ENCODE measurements around the gene KIF26B.
A peak's percentile ranks its signal among the peaks of the same experiment; 100 is the strongest.

Gene KIF26B

DNA sequence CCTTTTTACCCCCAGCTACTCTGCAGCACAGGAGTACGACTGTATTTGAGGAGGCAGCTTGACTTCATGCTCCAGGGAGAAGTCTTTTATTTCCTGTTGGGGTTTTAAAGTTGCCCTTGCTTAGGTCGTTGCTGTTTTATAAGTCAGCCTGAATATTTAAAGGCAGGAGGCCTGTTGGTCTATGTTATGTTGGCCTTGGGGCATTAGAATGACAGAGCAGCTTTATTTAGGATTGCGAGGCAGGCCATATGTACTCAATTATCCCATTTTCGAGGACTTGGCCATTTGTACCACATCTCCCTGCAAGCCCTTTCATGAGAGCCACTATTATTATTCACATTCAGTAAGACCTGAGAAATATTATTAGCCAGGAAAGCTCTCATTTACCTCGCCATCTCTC is 47.0 kb downstream of the KIF26B start:
- DNase-seq, result peak in 1 of 10 donors; percentile 9

DNA sequence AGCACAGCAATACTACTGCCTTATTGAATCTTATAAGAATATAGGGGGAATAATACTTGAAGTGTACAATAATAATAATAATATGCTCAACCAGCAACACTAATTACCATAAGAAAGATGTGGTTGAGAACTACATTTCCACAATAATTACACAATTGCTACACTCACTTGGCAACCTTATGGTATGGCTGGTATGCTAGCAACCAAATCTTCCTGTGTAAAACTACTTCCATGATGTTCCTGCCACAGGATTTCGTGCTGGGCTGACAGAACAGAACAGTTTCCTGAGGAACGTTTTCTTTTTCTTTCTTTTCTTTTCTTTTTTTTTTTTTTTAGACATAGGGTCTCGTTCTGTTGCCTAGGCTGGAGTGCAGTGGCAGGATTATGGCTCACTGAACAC is 50.6 kb downstream of the KIF26B start:
- DNase-seq, result peak in 1 of 10 donors; percentile 21
- intact Hi-C loops (cut with DNase I), result no loop called here

More for the DNA sequence above, 47.0 kb downstream of the KIF26B start:
- intact Hi-C loops (cut with DNase I), result no loop called here

DNA sequence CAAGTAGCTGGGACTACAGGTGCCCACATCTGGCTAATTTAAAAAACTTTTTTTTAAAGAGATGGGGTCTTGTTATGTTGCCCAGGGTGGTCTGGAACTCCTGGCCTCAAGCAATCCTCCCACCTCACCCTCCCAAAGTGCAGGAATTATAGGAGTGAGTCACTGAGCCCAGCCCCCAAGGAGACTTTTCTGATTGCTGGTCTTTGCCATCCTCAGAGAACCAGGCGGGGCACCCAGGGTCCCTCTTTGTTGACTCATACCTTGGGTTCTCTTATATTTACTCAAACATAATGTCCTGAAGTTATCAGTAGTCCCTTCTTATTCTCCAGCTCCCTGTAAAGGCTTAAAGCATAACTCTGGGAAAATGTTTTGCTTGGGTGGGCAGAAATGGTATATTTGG is 51.1 kb downstream of the KIF26B start:
- intact Hi-C loops (cut with DNase I), result no loop called here

DNA sequence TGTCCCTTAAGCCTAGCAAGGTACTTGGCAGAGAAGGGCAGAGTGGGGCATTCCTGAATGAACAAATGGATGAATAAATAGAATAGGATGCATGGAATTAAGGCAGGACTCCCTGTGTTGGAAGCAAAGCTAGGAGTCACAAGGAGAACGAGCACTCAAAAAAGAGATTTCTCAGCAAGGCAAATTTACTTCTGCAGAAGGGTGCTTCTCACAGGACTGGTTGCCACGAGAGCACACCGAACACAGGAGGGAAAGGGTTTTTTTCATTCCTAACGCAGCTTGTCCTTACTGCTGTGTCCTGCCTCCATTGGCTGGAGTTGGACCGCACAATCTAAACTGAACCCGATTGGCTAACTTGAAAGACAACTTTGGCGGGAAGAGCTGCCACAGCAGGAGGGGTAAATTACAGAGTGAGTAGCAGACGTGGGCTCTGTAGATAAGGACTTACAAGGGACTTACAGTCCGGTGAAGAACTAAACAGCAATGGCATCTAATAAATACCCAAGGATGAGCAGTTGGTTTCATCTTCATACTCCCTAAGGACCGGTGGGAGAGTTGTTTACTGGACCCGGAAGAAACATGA is 52.4 kb downstream of the KIF26B start:
- intact Hi-C loops (cut with DNase I), result no loop called here
- DNase-seq, result peak in 1 of 10 donors; percentile 2

More for the DNA sequence above, 51.1 kb downstream of the KIF26B start:
- DNase-seq, result peak in 1 of 10 donors; percentile 34

DNA sequence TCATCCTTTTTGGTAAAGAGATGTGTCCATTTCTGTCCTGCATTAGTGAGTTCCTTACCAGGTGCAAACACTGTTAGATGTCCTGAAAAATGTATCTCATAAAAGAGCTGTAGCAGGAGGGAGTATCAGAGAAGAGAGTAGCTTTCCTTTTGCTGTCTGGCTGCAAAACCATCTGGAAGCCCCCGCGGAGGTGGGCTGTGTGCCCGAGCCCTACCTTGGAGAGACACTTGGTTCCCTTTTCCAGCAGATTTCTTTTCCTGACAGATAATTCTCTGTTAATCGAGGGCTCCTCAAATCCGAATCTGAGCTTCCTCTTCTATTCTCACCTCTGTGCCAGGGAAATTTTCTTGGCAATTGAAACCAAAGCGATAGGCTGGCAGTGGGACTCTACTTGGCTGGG is 53.0 kb downstream of the KIF26B start:
- DNase-seq, result peak in 1 of 10 donors; percentile 10
- intact Hi-C loops (cut with DNase I), result no loop called here

DNA sequence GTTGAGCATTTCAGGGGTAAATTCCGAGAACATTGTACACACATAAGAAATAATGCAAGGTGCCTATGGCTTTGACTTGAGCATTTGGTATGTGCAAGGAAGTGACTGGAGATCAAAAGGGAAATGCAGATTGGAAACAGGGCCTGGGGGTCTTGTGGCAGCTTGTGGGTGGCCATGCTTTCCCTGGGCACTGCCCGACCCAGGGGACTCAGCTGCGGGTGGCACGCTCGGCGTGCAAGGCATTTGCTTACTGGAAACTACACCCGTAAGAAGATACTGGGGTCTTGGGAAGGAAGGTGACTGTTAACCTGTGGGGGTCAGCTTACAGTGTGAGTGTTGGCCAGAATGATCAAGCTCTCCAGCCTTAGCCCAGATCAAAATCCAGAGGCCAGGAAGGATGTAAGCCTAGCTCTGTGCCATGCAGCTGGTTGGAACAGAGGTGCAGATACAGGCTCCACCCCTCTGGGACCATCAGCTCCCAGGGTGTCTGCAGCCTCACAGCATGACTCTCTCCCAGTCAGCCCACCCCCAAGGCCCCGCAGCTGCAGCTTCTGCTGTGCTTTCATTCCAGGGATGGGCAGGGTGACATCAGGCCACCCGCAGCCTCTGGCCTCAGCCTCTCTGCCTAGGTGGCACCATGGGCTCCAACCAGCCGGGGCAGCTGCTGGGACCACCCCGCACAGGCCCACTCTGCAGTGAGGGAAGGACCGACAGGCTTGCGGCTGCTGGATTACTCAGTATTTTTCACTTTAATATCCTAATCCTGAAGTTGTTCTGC is 55.1 kb downstream of the KIF26B start:
- intact Hi-C loops (cut with DNase I), result no loop called here
- DNase-seq, result peak in 2 of 10 donors; percentile 68 to 73

DNA sequence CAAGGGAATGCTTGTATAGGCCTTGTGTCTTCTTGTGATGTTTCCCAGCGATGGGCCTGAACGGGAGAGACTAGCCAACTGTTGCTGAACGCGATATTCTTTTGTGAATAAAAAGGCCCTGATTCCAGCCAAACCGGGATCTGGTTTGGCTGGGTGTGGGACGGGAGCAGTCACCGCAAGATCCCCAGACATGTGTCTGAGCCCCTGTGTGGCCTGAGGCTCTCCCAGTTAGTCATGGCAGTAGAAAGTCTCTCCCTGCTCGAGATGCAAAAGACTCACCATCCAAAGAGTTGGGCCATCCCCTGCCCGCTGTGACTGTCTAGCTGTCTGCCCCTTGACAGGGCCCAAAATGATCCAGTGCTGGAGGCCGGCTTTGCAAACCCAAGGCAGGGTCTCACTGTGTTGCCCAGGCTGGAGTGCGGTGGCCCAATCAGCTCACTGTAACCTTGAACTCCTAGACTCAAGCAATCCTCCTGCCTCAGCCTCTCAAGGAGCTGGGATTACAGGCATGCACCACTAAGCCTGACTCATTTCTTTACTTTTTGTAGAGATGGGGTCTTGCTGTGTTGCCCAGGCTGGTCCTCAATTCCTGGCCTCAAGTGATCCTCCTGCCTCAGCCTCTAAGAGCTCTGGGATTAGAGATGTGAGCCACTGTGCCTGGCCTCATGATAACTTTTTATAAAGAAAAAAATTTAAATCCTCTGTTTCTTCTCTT is 56.4 kb downstream of the KIF26B start:
- DNase-seq, result peak in 1 of 10 donors; percentile 25
- intact Hi-C loops (cut with DNase I), result no loop called here

DNA sequence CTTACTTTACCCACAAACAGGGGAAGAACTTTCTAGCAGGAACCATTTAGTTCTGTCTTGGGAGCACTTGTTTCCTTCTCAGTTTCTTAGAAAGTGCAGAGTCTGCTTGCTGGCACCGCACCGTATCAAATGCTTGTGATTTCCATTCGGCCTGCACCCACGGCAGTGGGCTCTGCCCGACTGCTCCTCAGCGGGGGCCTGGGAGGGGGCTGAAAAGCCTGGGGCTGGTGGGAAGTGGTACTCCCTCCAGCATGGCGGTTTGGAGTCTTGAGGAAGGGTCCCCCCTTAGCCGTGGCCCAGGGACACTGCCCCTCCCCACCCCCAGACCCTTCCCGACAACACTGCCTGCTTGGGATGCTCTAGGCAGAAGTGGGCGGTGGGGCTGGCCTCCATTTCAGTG is 57.0 kb downstream of the KIF26B start:
- intact Hi-C loops (cut with DNase I), result no loop called here
- DNase-seq, result peak in 1 of 10 donors; percentile 54

DNA sequence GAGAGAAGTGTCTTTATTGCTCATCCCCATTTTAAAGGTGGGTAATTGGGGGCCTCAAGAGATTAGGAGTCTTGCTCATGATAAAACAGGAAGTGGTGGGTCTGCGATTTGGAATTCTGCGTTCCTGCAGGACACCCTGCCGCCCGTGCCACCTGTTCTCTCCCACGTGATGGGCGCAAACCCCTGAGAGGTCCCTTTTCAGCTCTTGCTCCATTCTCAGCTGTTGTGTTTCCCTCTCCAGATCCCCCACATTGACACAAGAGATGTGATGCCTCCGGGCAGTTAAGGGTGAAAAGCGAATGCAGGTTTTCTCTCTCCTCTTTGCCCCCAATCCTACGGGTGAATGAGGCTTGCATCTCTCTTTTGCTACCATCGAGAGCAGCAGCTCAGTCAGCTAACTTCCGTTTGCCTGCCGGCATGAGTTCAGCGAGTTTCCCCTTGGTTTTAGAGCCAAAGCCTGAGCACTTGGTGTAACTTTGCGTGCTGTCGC is 57.5 kb downstream of the KIF26B start:
- intact Hi-C loops (cut with DNase I), result no loop called here
- peak in 1 of 10 donors; percentile 17 for DNase-seq

DNA sequence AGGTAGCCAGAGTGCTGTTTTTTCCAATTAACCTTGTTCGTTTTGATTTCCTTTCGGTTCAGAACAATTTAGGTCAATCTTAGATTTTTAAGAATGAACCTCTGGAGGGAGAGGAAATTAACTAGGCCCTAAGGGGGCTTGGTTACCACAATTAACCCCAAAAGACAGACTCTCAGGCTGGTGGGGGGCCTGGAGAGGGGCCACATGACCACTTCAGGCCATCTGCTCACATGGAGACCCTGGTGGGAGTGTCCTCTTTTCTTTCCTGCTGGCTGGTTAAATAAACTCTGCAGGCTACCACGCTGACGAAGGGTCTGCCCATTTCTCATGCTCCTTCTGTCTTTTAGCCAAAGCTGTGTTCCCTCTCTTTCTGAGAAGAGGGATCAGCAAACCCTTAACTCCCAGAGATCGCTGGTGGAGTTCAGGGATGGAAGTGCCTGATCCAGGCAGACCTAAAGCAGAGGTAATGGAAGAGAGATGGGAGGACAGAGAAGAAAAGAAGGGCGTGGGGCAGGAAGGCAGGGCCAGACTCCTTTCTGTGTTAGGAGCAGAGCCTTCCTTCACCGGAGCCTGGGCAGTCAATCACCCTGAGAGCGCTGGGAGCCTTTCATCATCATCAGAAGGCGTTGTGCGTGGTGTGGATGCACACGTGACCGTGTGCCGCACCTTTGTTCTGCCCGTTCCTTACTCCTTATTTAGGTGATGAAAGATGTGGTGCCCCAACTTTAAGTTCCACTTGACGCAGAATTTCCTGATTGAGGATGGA is 58.5 kb downstream of the KIF26B start:
- peak in 1 of 10 donors; percentile 3 for DNase-seq
- intact Hi-C loops (cut with DNase I), result no loop called here

DNA sequence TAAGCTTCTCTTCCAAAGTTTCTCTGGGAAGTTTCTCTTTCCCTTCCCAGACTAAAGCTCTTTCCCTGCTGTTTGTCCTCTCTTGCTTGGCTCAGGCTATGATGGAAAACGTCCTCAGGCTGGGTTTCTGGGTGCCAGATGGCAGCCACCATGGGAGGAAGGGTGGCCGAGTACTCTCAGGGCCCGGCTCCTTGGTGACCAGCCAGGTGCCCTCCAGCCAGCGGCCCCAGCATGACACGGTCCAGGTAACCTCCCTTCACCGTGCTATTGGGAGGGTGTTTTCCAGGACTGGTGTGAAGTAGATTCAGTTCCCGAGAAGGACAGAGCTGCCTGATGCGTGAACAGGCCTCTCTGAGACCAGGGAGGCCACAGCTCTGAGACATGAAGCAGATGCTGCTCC is 60.3 kb downstream of the KIF26B start:
- intact Hi-C loops (cut with DNase I), result no loop called here

DNA sequence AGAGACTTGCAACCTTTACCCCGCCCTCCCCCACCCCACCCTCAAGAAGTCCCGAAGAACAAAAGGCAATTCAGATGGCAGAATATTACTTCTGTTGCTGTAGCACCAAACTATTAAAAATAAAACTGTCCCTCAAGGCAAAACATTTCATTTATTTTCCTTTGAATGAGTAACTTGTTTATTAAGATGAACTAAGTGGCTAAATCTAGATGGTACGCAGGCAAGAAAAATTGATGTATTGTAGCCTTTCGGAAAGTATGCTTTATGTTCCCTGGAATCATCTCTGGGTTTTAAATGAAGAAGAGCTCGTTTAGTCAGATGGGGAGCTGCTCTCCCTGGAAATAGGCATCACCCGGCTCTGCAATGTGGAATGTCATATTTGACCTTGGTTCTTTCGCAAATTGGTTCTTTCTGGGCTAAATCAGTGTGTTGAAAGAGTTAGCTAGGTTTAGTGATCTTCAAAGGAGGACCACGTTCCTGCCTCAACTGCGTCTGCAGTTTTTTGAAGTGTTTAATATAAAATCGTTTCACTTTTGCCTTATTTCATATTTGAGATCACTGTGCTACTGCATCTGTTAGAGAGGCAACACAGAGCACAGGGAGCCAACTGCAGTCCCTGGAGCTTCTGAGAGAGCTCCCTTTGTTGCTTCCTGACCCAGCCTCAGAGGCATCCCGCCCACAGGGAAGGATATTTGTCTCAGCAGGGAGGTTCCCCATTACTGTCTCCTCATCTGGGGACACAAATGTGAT is 61.8 kb downstream of the KIF26B start:
- no peak for DNase-seq
- intact Hi-C loops (cut with DNase I), result no loop called here

More for the DNA sequence above, 60.3 kb downstream of the KIF26B start:
- DNase-seq, result no peak

DNA sequence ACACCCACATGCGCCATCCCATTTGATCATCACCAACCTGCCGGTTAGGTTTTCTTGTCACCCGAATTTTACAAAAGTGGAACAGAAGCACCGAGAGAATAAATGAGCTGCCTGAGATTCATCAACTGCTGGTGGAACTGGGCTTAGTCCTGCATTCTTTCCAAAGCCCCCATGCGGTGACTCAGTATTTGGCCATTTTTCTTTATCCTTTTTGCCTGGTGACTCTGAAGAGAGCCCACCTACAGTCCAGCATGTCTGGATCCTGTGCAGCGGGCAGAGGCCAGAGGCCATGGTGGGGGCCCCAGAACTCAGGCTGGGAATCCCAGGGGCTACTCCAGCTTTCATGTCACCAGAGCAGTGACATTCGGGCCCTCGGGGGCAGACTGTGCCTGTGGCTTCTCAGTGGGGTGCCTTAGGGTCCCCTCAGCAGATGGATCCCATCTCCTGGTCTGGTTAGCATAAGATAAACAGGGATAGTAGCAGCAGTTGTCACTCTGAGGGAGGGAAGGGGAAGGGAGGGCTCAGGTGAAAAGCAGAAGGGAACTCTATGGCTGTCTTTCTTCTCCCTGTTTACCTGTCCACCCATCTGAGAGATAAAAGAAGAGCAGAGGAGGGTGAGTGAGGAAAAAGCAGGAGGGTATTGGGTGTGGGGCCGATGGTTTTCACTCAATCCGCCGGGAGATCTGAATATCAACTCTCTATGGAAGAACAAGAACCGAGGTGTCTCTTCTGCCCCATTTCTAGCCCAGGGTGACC is 63.2 kb downstream of the KIF26B start:
- intact Hi-C loops (cut with DNase I), result no loop called here
- DNase-seq, result no peak

DNA sequence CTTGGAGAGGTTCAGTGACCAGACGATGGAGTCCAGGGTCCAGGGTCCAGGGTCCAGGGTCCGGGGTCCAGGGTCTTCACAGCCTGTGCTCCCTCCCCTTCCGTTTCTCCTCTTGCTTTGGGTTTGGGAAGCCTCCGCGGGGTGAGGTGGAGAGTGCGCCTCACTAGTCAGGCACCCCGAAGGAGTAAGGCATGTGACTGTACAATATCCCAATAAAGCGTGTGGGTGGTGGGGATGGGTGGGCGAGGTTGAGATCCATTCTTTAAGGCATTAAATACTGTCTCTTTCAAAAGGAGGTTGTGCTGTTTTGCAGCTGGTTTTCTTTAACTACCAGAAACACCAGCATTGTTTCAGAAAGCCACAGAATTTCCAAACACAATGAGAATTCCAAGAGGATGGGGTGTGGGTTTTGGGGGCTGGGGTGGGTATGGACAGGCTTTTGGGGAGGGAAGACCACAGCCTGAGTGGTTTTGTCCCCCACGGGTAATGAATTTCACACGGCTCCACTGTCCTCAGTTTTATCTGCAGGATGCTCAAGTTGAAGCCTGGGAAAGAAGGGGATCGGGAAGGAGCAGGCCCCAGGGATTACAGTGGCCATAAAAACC is 65.7 kb downstream of the KIF26B start:
- DNase-seq, result no peak
- intact Hi-C loops (cut with DNase I), result no loop called here

DNA sequence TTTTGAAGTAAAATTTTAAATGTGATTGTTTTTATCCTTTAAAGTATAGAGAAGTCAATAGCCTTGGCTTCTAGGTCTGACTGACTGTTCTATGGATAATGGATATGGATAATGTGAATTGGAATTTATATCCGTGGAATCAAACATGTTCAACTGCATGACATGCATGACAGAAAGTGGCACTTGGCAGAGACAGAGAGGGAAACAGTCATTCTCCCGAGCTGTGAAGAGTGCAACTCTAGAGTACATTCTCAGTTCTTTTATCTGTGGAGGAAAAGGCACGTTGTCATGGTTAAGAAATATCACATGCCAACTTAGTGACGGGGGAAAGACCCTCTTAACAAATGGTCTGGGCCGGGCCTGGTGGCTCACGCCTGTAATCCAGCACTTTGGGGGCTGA is 67.0 kb downstream of the KIF26B start:
- no peak for DNase-seq
- intact Hi-C loops (cut with DNase I), result no loop called here

DNA sequence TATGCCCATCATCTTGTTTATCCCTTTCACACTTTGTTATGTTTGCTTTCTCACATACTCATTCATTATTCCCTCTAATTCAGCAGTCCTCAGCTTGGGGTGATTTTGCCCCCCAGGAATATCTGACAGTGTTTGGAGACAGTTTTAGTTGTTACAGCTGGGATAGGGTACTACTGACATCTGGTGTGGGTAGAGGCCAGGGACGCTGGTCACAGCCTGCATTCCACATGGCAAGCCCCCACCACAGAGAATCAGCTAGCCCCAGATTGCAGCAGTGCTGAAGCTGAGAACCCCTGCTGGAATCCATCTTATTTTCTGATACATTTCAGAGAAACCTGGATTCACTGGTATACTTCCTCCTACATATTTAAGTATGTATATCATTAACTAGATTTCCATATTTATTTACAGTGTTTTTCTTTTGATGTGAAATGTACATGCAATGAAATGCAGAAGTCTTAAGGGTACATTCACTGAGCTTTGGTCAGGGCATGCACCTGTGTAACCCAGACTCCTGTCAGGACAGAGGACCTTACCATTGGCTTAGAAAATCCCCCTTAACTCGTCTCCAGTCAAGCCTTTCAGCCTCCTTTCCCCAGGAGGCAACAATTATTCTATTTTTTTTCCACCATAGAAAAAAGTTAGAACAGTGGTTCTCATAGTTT is 68.3 kb downstream of the KIF26B start:
- DNase-seq, result peak in 1 of 10 donors; percentile 22
- intact Hi-C loops (cut with DNase I), result no loop called here

DNA sequence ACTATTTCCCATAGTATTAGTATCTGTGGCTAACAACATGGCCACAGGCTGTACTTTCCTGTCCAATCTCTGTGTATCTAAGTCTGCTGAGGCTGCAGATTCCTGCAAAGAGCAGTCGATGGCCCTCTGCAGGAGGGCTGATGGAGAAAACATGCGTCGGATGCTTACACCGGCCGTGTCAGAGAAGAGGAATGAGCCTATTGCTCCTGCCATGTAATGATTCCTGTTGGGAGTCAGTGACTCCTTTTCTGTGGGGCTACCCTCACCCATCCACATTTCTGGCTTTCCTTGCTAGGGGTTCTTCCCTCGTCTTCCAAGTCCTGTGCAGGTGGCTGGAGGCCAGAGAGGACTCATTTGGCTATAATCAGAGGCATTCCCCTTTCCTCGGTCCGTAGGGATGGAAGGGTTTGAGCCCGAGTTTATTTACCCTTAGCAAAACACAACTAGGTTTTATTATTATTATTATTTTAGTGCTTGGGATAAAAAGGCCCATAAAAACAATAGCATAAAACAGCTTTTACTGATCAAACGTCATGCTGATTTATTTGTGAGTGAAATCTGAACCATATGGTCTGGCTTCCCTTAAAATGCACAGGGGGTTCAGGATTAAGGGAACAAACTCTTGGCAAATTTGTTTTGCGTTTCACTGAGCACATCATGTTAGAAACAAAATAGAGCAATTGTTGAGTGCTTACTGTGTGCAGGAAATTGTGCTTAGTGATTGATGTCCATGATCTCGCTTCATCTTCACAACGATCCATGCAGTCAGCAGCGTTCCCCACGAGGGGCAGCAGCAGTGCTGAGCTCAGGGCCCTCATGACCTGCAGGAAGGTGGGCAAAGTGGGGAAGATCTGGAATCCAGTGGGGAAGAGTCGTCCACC is 70.8 kb downstream of the KIF26B start:
- DNase-seq, result no peak
- intact Hi-C loops (cut with DNase I), result no loop called here

Data from posterior cingulate gyrus (tissue), 11 donors.